H9 (cell line): ENCODE measurements around the gene C1QTNF2. TPM values are rescaled to one million over a fixed set of nuclear protein-coding genes. Genes with fewer than 3 reads are reported as not detected.
A peak's percentile ranks its signal among the peaks of the same experiment; 100 is the strongest.

Experiments used
- DNase-seq: peaks from one replicate; pipeline ENCODE4 v3.0.0-alpha.2; 2017
- H2AFZ ChIP-seq: one replicate; pipeline ENCODE4 v1.6.1; 2013; ENCODE audit warnings: mild to moderate bottlenecking, low read length, control low read depth, moderate library complexity
- H2AK5ac ChIP-seq: 2 replicates; pipeline ENCODE4 v1.6.1; 2013; ENCODE audit warnings: low read length, control low read depth, mixed read lengths; ENCODE audit not compliant: insufficient read length
- H2BK120ac ChIP-seq: one replicate; pipeline ENCODE4 v1.6.1; 2013; ENCODE audit warnings: low read depth, mild to moderate bottlenecking, low read length, control low read depth, inconsistent platforms; ENCODE audit not compliant: poor library complexity, severe bottlenecking
- H2BK12ac ChIP-seq: 2 replicates; pipeline ENCODE4 v1.6.1; 2013; ENCODE audit warnings: low read length, control low read depth, mixed read lengths, low read depth; ENCODE audit not compliant: insufficient read length
- H2BK15ac ChIP-seq: 2 replicates; pipeline ENCODE4 v1.6.1; 2013; ENCODE audit warnings: low read depth, low read length, control low read depth
- H2BK20ac ChIP-seq: one replicate; pipeline ENCODE4 v1.6.1; 2013; ENCODE audit warnings: low read depth, mild to moderate bottlenecking, low read length, control low read depth, inconsistent platforms; ENCODE audit not compliant: poor library complexity, severe bottlenecking
- H2BK5ac ChIP-seq: 2 replicates; pipeline ENCODE4 v1.6.1; 2013; ENCODE audit warnings: low read length, control low read depth, mixed read lengths; ENCODE audit not compliant: insufficient read length
- H3K14ac ChIP-seq: 2 replicates; pipeline ENCODE4 v1.6.1; 2013; ENCODE audit warnings: low read length, control low read depth; ENCODE audit not compliant: insufficient read depth
- H3K18ac ChIP-seq: 2 replicates; pipeline ENCODE4 v1.6.1; 2013; ENCODE audit warnings: low read depth, mild to moderate bottlenecking, mixed read lengths, low read length, control low read depth; ENCODE audit not compliant: insufficient read length
- H3K23ac ChIP-seq: 2 replicates; pipeline ENCODE4 v1.6.1; 2013; ENCODE audit warnings: low read length, control low read depth, mixed read lengths, low read depth; ENCODE audit not compliant: insufficient read length
- H3K23me2 ChIP-seq: 2 replicates; pipeline ENCODE4 v1.6.1; 2013; ENCODE audit warnings: low read depth, mild to moderate bottlenecking, mixed read lengths, low read length, control low read depth; ENCODE audit not compliant: insufficient read length, poor library complexity, severe bottlenecking
- H3K27ac ChIP-seq: 2 replicates; pipeline ENCODE4 v1.5.1; 2013; ENCODE audit warnings: low read length, control low read depth, mixed read lengths, low read depth; ENCODE audit not compliant: insufficient read length
- H3K27me3 ChIP-seq: 2 replicates; pipeline ENCODE4 v1.6.1; 2013; ENCODE audit warnings: low read length, control low read depth, inconsistent platforms; ENCODE audit not compliant: insufficient read depth
- H3K4ac ChIP-seq: 2 replicates; pipeline ENCODE4 v1.6.1; 2013; ENCODE audit warnings: low read depth, mild to moderate bottlenecking, control low read depth, inconsistent platforms, low read length, moderate library complexity
- H3K4me1 ChIP-seq: 2 replicates; pipeline ENCODE4 v1.6.1; 2013; ENCODE audit warnings: low read length, control low read depth, inconsistent platforms; ENCODE audit not compliant: insufficient read depth
- H3K4me2 ChIP-seq: 2 replicates; pipeline ENCODE4 v1.6.1; 2013; ENCODE audit warnings: low read length, control low read depth, mixed read lengths; ENCODE audit not compliant: insufficient read length, insufficient read depth
- H3K56ac ChIP-seq: 2 replicates; pipeline ENCODE4 v1.6.1; 2013; ENCODE audit warnings: low read depth, mild to moderate bottlenecking, mixed read lengths, low read length, control low read depth; ENCODE audit not compliant: insufficient read length
- H3K79me1 ChIP-seq: 2 replicates; pipeline ENCODE4 v1.6.1; 2013; ENCODE audit warnings: low read depth, mild to moderate bottlenecking, moderate library complexity, low read length, control low read depth, inconsistent platforms; ENCODE audit not compliant: insufficient read depth, poor library complexity, severe bottlenecking
- H3K79me2 ChIP-seq: 2 replicates; pipeline ENCODE4 v1.6.1; 2013; ENCODE audit warnings: low read length, control low read depth, inconsistent platforms; ENCODE audit not compliant: insufficient read depth
- H3K9ac ChIP-seq: 2 replicates; pipeline ENCODE4 v1.6.1; 2013; ENCODE audit warnings: low read length, control low read depth, mixed read lengths; ENCODE audit not compliant: insufficient read length; ENCODE audit errors: extremely low read depth
- H3K9me3 ChIP-seq: one replicate; pipeline ENCODE4 v1.6.1; 2013; ENCODE audit warnings: low read depth, low read length, inconsistent platforms; ENCODE audit not compliant: control insufficient read depth
- H3T11ph ChIP-seq: one replicate; pipeline ENCODE4 v1.6.1; 2013; ENCODE audit warnings: mild to moderate bottlenecking, low read length, control low read depth, inconsistent platforms
- H4K20me1 ChIP-seq: one replicate; pipeline ENCODE4 v1.6.1; 2013; ENCODE audit not compliant: control insufficient read depth, insufficient read length, insufficient read depth
- H4K5ac ChIP-seq: 2 replicates; pipeline ENCODE4 v1.6.1; 2013; ENCODE audit warnings: low read depth, mild to moderate bottlenecking, mixed read lengths, low read length, control low read depth; ENCODE audit not compliant: insufficient read length
- H4K8ac ChIP-seq: replicated peaks from 2 replicates; pipeline ENCODE4 v1.6.1; 2013; ENCODE audit warnings: low read length, control low read depth, mixed read lengths, low read depth; ENCODE audit not compliant: insufficient read length
- H4K91ac ChIP-seq: 2 replicates; pipeline ENCODE4 v1.6.1; 2013; ENCODE audit warnings: low read depth, mild to moderate bottlenecking, moderate library complexity, mixed read lengths, low read length, control low read depth; ENCODE audit not compliant: insufficient read length
- H3K27ac Mint-ChIP-seq, 3 experiments: 2 replicates in 2 of 3; 3 replicates in 1 of 3; pipeline ENCODE4 v1.8.0; 2020 to 2021; ENCODE audit warnings: mixed read lengths in 3 of 3, mild to moderate bottlenecking in 1 of 3, moderate library complexity in 1 of 3
- H3K27me3 Mint-ChIP-seq: 2 replicates; pipeline ENCODE4 v1.8.0; 2021; ENCODE audit warnings: low read depth, mild to moderate bottlenecking, moderate library complexity, mixed read lengths
- H3K36me3 Mint-ChIP-seq, 3 experiments: 2 replicates in 2 of 3; 3 replicates in 1 of 3; pipeline ENCODE4 v1.8.0; 2020 to 2021; ENCODE audit warnings: low read depth in 3 of 3, mixed read lengths in 3 of 3; ENCODE audit not compliant: insufficient read depth in 1 of 3
- H3K4me1 Mint-ChIP-seq, 2 experiments: 2 replicates each; pipeline ENCODE4 v1.8.0; 2020; ENCODE audit warnings: mixed read lengths in 2 of 2
- H3K4me3 Mint-ChIP-seq, 2 experiments: 2 replicates in 1 of 2; 3 replicates in 1 of 2; pipeline ENCODE4 v1.8.0; 2020 to 2021; ENCODE audit warnings: mild to moderate bottlenecking in 2 of 2, mixed read lengths in 2 of 2, moderate library complexity in 1 of 2
- H3K9me3 Mint-ChIP-seq, 2 experiments: 2 replicates in 1 of 2; 3 replicates in 1 of 2; pipeline ENCODE4 v1.8.0; 2020; ENCODE audit warnings: mild to moderate bottlenecking in 2 of 2, mixed read lengths in 2 of 2, moderate library complexity in 1 of 2
- WGBS: extraction: QIAGEN DNeasy Blood & Tissue Kit; methylation state at CpG from one replicate; pipeline ENCODE4 v1.1.7; 2013; ENCODE audit warnings: missing lambda C conversion rate, low lambda C conversion rate, mixed read lengths; ENCODE audit not compliant: insufficient read length; ENCODE audit errors: extremely low coverage; 5-methylcytosine and 5-hydroxymethylcytosine counted together
- total RNA-seq: library from RNA; stranded (reverse); gene quantifications from 2 replicates; pipeline ENCODE4 v1.2.1, GENCODE V29; 2021
- TF ChIP-seq, protein P1 (sequence below): fragments of 200-600 bp; sonication (generic); conservative IDR thresholded peaks from 3 replicates; pipeline ENCODE4 v1.8.0; 2021; ENCODE audit warnings: antibody characterized with exemption, mild to moderate bottlenecking

C1QTNF2 gene
- total RNA-seq, 1 experiment from 2014 or later = 0.59 TPM

DNA sequence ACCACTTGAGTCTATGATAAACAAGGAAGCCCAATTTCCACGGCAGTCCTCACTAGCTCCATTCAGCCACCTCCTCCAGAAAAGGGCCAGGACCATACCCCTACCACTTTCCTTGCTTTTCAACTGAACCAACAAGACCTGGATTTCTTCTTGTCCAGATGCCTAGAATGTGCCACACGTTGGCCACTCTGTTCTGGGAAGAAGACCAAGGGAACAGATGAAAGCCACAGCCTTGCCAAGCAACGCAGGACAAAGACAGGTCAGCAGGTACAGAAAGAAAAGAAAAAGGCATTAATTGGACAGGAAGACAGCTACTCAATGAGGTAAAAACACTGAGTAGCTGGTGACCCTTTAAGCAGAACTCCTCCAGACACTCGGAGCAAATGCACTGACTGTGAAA is 60.3 kb downstream of the C1QTNF2 start:
- H2BK5ac ChIP-seq = no peak overlapping the region
- no peak overlapping the region for H4K8ac ChIP-seq
- Mint-ChIP-seq H3K4me1 (peaks cover 37 to 42% of the 10 kb centered on the region in 2 experiments), H3K36me3 (peaks cover 34 to 39% (median 37%) of the 10 kb centered on the region in 3 experiments; a peak in 6 of 7 replicates), H3K4me3 (peak overlapping the region in 1 of 2 experiments; percentile 94; a peak in 2 of 5 replicates), H3K27ac (no peak overlapping the region), H3K27me3 (no peaks in the 10 kb centered on the region; the same call in 1 of the 2 replicates), H3K9me3 (no peaks in the 10 kb centered on the region; a peak in 3 of 5 replicates)
- no peak overlapping the region for H3K14ac ChIP-seq
- no peaks in the 10 kb centered on the region for H3K27me3 ChIP-seq
- H3K23ac ChIP-seq = no peak overlapping the region
- H2BK12ac ChIP-seq = no peak overlapping the region
- H3K18ac ChIP-seq = no peak overlapping the region
- no peak overlapping the region for H2AK5ac ChIP-seq
- H3K4me1 ChIP-seq = peaks cover 7% of the 10 kb centered on the region; the same call in 1 of the 2 replicates
- peaks cover 11% of the 10 kb centered on the region; the same call in 1 of the 2 replicates for H3K79me2 ChIP-seq
- no peak overlapping the region for H4K5ac ChIP-seq
- H2BK15ac ChIP-seq = no peak overlapping the region
- no peak overlapping the region for H3K56ac ChIP-seq
- no peaks in the 10 kb centered on the region for H3K9me3 ChIP-seq
- no peak overlapping the region for H3K4ac ChIP-seq
- no peak overlapping the region for H2BK120ac ChIP-seq
- H3T11ph ChIP-seq = no peak overlapping the region
- H3K9ac ChIP-seq = no peak overlapping the region
- H3K23me2 ChIP-seq = peaks cover 12% of the 10 kb centered on the region
- H2BK20ac ChIP-seq = no peak overlapping the region
- H4K20me1 ChIP-seq = peaks cover 2% of the 10 kb centered on the region
- DNase-seq = no peak
- peaks cover 3% of the 10 kb centered on the region for H3K79me1 ChIP-seq
- peak overlapping the region; percentile 84 for H3K4me2 ChIP-seq
- TF ChIP-seq, protein P1, sequence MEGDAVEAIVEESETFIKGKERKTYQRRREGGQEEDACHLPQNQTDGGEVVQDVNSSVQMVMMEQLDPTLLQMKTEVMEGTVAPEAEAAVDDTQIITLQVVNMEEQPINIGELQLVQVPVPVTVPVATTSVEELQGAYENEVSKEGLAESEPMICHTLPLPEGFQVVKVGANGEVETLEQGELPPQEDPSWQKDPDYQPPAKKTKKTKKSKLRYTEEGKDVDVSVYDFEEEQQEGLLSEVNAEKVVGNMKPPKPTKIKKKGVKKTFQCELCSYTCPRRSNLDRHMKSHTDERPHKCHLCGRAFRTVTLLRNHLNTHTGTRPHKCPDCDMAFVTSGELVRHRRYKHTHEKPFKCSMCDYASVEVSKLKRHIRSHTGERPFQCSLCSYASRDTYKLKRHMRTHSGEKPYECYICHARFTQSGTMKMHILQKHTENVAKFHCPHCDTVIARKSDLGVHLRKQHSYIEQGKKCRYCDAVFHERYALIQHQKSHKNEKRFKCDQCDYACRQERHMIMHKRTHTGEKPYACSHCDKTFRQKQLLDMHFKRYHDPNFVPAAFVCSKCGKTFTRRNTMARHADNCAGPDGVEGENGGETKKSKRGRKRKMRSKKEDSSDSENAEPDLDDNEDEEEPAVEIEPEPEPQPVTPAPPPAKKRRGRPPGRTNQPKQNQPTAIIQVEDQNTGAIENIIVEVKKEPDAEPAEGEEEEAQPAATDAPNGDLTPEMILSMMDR = no peak
- H3K27ac ChIP-seq = no peak overlapping the region
- H2AFZ ChIP-seq = no peak overlapping the region
- WGBS = no CpG with 5 or more reads among the region's 4 CpGs
- H4K91ac ChIP-seq = no peak overlapping the region
